GM23338 (cell line): Measurements from ENCODE around the gene APP. TPM values are rescaled to one million over a fixed set of nuclear protein-coding genes. Genes with fewer than 3 reads are reported as not detected.

ENCODE experiments used
- CTCF ChIP-seq, 2 experiments: fragments of 200-600 bp in 1 of 2; sonication (generic) in 1 of 2; conservative IDR thresholded peaks; 2 replicates each; pipeline versions ENCODE4 v1.5.1 to v1.6.1; 2016 to 2017; ENCODE audit warnings: antibody characterized with exemption in 2 of 2, low read depth in 2 of 2, mild to moderate bottlenecking in 2 of 2, moderate library complexity in 1 of 2
- ETS1 ChIP-seq: IDR thresholded peaks from 2 replicates; pipeline ENCODE4 v1.6.1; 2016; ENCODE audit warnings: antibody characterized with exemption
- EZH2 ChIP-seq: fragments of 200-600 bp; sonication (generic); IDR thresholded peaks from one replicate; pipeline ENCODE4 v1.8.0; 2017; ENCODE audit warnings: antibody characterized with exemption, mild to moderate bottlenecking, low read depth; ENCODE audit not compliant: unreplicated experiment
- NANOG ChIP-seq: IDR thresholded peaks from 2 replicates; pipeline ENCODE4 v1.6.1; 2016; ENCODE audit warnings: antibody characterized with exemption, borderline replicate concordance
- POLR2AphosphoS5 ChIP-seq: IDR thresholded peaks from 2 replicates; pipeline ENCODE4 v1.6.1; 2016; ENCODE audit warnings: antibody characterized with exemption, low read depth
- STAT1 ChIP-seq: IDR thresholded peaks from one replicate; pipeline ENCODE4 v1.6.1; 2016; ENCODE audit warnings: antibody characterized with exemption; ENCODE audit not compliant: unreplicated experiment
- ZNF114 ChIP-seq: fragments of 250-450 bp; sonication (Bioruptor Pico); IDR thresholded peaks from 2 replicates; pipeline ENCODE4 v1.5.0; 2020; ENCODE audit warnings: mild to moderate bottlenecking, moderate library complexity
- ZNF462 ChIP-seq: fragments of 250-450 bp; sonication (Bioruptor Pico); IDR thresholded peaks from 2 replicates; pipeline ENCODE4 v1.5.0; 2020; ENCODE audit warnings: mild to moderate bottlenecking, moderate library complexity
- polyA plus RNA-seq: library from polyadenylated mRNA; unstranded; fragments of >200 nt; fragmentation: Nextera tagmentation; extraction: Ambion mirVana; gene quantifications from 2 replicates; pipeline ENCODE4 v1.2.1, GENCODE V29; 2016
- total RNA-seq: library from RNA; depleted of rRNA; stranded (reverse); fragments of >200 nt; shearing (Covaris generic); gene quantifications from 2 replicates; pipeline ENCODE4 v1.2.3, GENCODE V29; 2014

Gene APP
- total and polyA plus RNA-seq, 2 experiments from 2014 or later, result 69.4 to 444 TPM

- TF ChIP-seq ZNF462 (CRISPR knock-in tag), result no peak
- no peak for TF ChIP-seq CTCF (conservative IDR thresholded peaks at IDR 0.05; ENCODE audit: low read depth in 2 of 2)
- TF ChIP-seq NANOG, result no peak
- no peak for TF ChIP-seq POLR2AphosphoS5
- TF ChIP-seq ZNF114, result no peak
- no peak for TF ChIP-seq ETS1
- TF ChIP-seq STAT1, result no peak
- no peak for TF ChIP-seq EZH2
These were observed 206.6 kb downstream of the APP start (continued) for GRCh38 chr21:25964015-25964414.
